PC-3 (cell line): ENCODE data around the gene ACIN1. TPM values are rescaled to one million over a fixed set of nuclear protein-coding genes. Genes with fewer than 3 reads are reported as not detected.
A peak's percentile ranks its signal among the peaks of the same experiment; 100 is the strongest.

ENCODE experiments used
- ATAC-seq: fragments of 200-7000 bp; cut with Tn5 transposase; 2 replicates; pipeline ENCODE4 v1.9.1; 2020; ENCODE audit warnings: mild to moderate bottlenecking, moderate library complexity
- BruUV-seq: library from RNA; stranded (reverse); fragments of 400-500 nt; replicated peaks from 2 replicates; lab custom pipeline; 2021; lab: Mats Ljungman, UMichigan
- CTCF ChIA-PET: fragments of 300-600 bp; sonication (Branson Sonifier 250); formaldehyde crosslinking; loops from one replicate; lab custom pipeline; 2022; ENCODE audit warnings: antibody characterized with exemption; lab: Charles Lee
- POLR2A ChIA-PET: fragments of 300-600 bp; sonication (Branson Sonifier 250); formaldehyde crosslinking; loops from one replicate; lab custom pipeline; 2022; ENCODE audit warnings: antibody characterized with exemption; ENCODE audit not compliant: unreplicated experiment; lab: Charles Lee
- DNase-seq: peaks from one replicate; pipeline ENCODE4 v3.0.0-alpha.2; 2015
- H2AFZ ChIP-seq: fragments of 300-600 bp; sonication (generic); 2 replicates; pipeline ENCODE4 v1.6.0; 2016; ENCODE audit warnings: antibody characterized with exemption, low read length
- H3F3A ChIP-seq: fragments of 300-600 bp; sonication (generic); one replicate; pipeline ENCODE4 v1.6.0; 2017; ENCODE audit warnings: antibody characterized with exemption, low read length, control low read depth, mild to moderate bottlenecking; ENCODE audit not compliant: unreplicated experiment
- H3K27ac ChIP-seq: fragments of 300-600 bp; sonication (generic); 2 replicates; pipeline ENCODE4 v1.5.1; 2016; ENCODE audit warnings: mild to moderate bottlenecking, low read length
- H3K27me3 ChIP-seq: fragments of 300-600 bp; sonication (generic); 2 replicates; pipeline ENCODE4 v1.6.1; 2016; ENCODE audit warnings: low read length, mixed read lengths
- H3K36me3 ChIP-seq: fragments of 300-600 bp; sonication (generic); 2 replicates; pipeline ENCODE4 v1.6.1; 2016; ENCODE audit warnings: low read depth, mixed run types, low read length, mixed read lengths
- H3K4me1 ChIP-seq: fragments of 300-600 bp; sonication (generic); 2 replicates; pipeline ENCODE4 v1.5.1; 2016; ENCODE audit warnings: low read length; ENCODE audit not compliant: insufficient read depth
- H3K4me2 ChIP-seq: fragments of 300-600 bp; sonication (generic); 2 replicates; pipeline ENCODE4 v1.6.0; 2016; ENCODE audit warnings: low read length
- H3K4me3 ChIP-seq: fragments of 300-600 bp; sonication (generic); 2 replicates; pipeline ENCODE4 v1.5.1; 2016; ENCODE audit warnings: mild to moderate bottlenecking, low read length, mixed read lengths
- H3K79me2 ChIP-seq: fragments of 300-600 bp; sonication (generic); 2 replicates; pipeline ENCODE4 v1.6.1; 2017; ENCODE audit warnings: low read length, mixed read lengths
- H3K9ac ChIP-seq: fragments of 300-600 bp; sonication (generic); 2 replicates; pipeline ENCODE4 v1.6.0; 2016; ENCODE audit warnings: mild to moderate bottlenecking, low read length
- H3K9me2 ChIP-seq: fragments of 300-600 bp; sonication (generic); replicated peaks from 2 replicates; pipeline ENCODE4 v1.6.1; 2016; ENCODE audit warnings: mixed run types, low read length, mixed read lengths
- H3K9me3 ChIP-seq: fragments of 300-600 bp; sonication (generic); 2 replicates; pipeline ENCODE4 v1.6.1; 2016; ENCODE audit warnings: low read length, mixed read lengths
- H4K20me1 ChIP-seq: fragments of 300-600 bp; sonication (generic); 2 replicates; pipeline ENCODE4 v1.6.1; 2016; ENCODE audit warnings: low read length, mixed read lengths
- CTCF ChIP-seq: fragments of 300-600 bp; sonication (generic); conservative IDR thresholded peaks from 2 replicates; pipeline ENCODE4 v1.5.1; 2017; ENCODE audit warnings: antibody characterized with exemption, low read depth, mild to moderate bottlenecking, low read length
- EZH2 ChIP-seq: fragments of 300-600 bp; sonication (generic); IDR thresholded peaks from one replicate; pipeline ENCODE4 v1.6.1; 2017; ENCODE audit warnings: antibody characterized with exemption, mild to moderate bottlenecking, low read length; ENCODE audit not compliant: unreplicated experiment
- EZH2phosphoT487 ChIP-seq: fragments of 300-600 bp; sonication (generic); IDR thresholded peaks from 2 replicates; pipeline ENCODE4 v1.6.1; 2018; ENCODE audit warnings: mild to moderate bottlenecking, antibody characterized with exemption, low read length, borderline replicate concordance
- intact Hi-C: fragments of 100-400 bp; cut with micrococcal nuclease; formaldehyde crosslinking; loops from 2 replicates; pipeline ENCODE4 v1.9.0; 2023
- total RNA-seq: library from RNA; depleted of rRNA; stranded (reverse); fragments of >200 nt; gene quantifications from 2 replicates; pipeline ENCODE4 v1.2.3, GENCODE V29; 2014

ACIN1 gene
- total RNA-seq, 1 experiment from 2014 or later: 112 TPM

- TF ChIP-seq EZH2: no peak
- TF ChIP-seq CTCF: no peak
- no peak for TF ChIP-seq EZH2phosphoT487
- Histone ChIP-seq H3K27me3 (no peaks in the 10 kb centered on the region), H3K36me3 (no peaks in the 10 kb centered on the region), H4K20me1 (no peaks in the 10 kb centered on the region), H3K4me3 (no peak overlapping the region), H3K27ac (no peak overlapping the region), H3K4me1 (peaks cover 11% of the 10 kb centered on the region), H3F3A (no peaks in the 10 kb centered on the region), H3K9me2 (no peaks in the 10 kb centered on the region), H3K9ac (no peak overlapping the region), H2AFZ (no peak overlapping the region), H3K4me2 (no peak overlapping the region), H3K79me2 (no peaks in the 10 kb centered on the region), H3K9me3 (no peaks in the 10 kb centered on the region)
- intact Hi-C loops: no loop called here
- ChIA-PET POLR2A (interaction anchor here (0.7 kb wide), 1 partner anchor 48 kb away, joined by 3 read pairs; the partner anchor contains the start of gene ACIN1), CTCF (no interaction called here)
- DNase-seq (peak; percentile 27), ATAC-seq (peak; percentile 68)
- BruUV-seq: no TSS peak
Observed at GRCh38 chr14:23047034-23047634, 47.8 kb downstream of the ACIN1 start.

- Histone ChIP-seq H3K4me2 (no peak overlapping the region), H3K36me3 (no peaks in the 10 kb centered on the region), H3K4me3 (no peak overlapping the region), H3K9me2 (no peaks in the 10 kb centered on the region), H2AFZ (no peak overlapping the region), H4K20me1 (no peaks in the 10 kb centered on the region), H3K9ac (no peak overlapping the region), H3F3A (no peaks in the 10 kb centered on the region), H3K79me2 (no peaks in the 10 kb centered on the region), H3K27ac (no peak overlapping the region), H3K4me1 (peaks cover 20% of the 10 kb centered on the region), H3K9me3 (no peaks in the 10 kb centered on the region), H3K27me3 (no peaks in the 10 kb centered on the region)
- ChIA-PET CTCF (interaction anchor here (0.6 to 0.8 kb wide), 2 partner anchors 51 to 800 kb away, joined by 3 to 9 read pairs; no protein-coding TSS in a partner anchor), POLR2A (no interaction called here)
- no TSS peak for BruUV-seq
- ATAC-seq (no peak; the same call in 1 of the 2 replicates), DNase-seq (no peak)
- intact Hi-C loops: no loop called here
- no peak for TF ChIP-seq EZH2
- TF ChIP-seq CTCF: no peak
- no peak for TF ChIP-seq EZH2phosphoT487
Observed at GRCh38 chr14:23045419-23046357, 49.2 kb downstream of the ACIN1 start.
